ENCODE data around the gene FSTL3. TPM values are rescaled to one million over a fixed set of nuclear protein-coding genes. Genes with fewer than 3 reads are reported as not detected.

FSTL3 gene
- total and polyA plus RNA-seq, 2 of the 13 experiments (the other 11 are each of a cell fraction or from before 2014, with no cell fraction given) = 13.5 to 15.6 TPM

DNA sequence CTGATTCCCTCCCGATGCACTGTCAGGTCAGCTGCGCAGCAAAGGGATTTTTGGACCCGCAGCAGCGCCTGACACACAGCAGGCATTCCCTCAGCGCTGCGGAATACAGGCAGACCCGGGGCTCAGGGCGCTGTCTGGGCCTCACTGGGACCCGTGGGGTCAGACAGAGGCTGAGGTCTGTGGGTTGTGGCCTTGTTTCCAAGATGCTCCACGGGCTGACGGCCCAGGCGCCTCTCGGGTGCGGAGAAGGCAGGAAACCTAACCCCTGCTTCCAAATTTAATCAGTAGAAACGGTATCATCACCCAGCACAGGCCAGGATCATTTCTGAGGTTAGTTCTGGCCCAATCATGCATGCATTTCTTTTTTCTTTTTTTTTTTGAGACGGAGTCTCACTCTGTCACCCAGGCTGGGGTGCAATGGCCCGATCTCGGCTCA is 12.5 kb upstream of the FSTL3 start (continued):
- TF ChIP-seq, protein P1, sequence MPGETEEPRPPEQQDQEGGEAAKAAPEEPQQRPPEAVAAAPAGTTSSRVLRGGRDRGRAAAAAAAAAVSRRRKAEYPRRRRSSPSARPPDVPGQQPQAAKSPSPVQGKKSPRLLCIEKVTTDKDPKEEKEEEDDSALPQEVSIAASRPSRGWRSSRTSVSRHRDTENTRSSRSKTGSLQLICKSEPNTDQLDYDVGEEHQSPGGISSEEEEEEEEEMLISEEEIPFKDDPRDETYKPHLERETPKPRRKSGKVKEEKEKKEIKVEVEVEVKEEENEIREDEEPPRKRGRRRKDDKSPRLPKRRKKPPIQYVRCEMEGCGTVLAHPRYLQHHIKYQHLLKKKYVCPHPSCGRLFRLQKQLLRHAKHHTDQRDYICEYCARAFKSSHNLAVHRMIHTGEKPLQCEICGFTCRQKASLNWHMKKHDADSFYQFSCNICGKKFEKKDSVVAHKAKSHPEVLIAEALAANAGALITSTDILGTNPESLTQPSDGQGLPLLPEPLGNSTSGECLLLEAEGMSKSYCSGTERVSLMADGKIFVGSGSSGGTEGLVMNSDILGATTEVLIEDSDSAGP (CRISPR knock-in tag; IDR thresholded peaks at IDR 0.05; ENCODE audit: borderline replicate concordance) = peak; percentile 43; the same call in 1 of the 2 replicates
- TF ChIP-seq HIVEP1 (CRISPR knock-in tag; IDR thresholded peaks at IDR 0.05) = 0 out of 2 replicates have a peak, but pooled peaks have one; percentile 46
- TF ChIP-seq, protein P2, sequence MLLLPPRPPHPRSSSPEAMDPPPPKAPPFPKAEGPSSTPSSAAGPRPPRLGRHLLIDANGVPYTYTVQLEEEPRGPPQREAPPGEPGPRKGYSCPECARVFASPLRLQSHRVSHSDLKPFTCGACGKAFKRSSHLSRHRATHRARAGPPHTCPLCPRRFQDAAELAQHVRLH (CRISPR knock-in tag; IDR thresholded peaks at IDR 0.05; ENCODE audit: borderline replicate concordance, low read depth) = 0 out of 2 replicates have a peak, but pooled peaks have one; percentile 14
- TF ChIP-seq ZNF20 (CRISPR knock-in tag; IDR thresholded peaks at IDR 0.05) = no peak
- TF ChIP-seq ETV5 (CRISPR knock-in tag; IDR thresholded peaks at IDR 0.05; ENCODE audit: borderline replicate concordance) = no peak
- TF ChIP-seq SAP130 (CRISPR knock-in tag; IDR thresholded peaks at IDR 0.05; ENCODE audit: low read depth) = peak; percentile 56; the same call in 1 of the 2 replicates
- no peak for TF ChIP-seq SOX5 (CRISPR knock-in tag; IDR thresholded peaks at IDR 0.05; ENCODE audit: borderline replicate concordance)
- no peak for TF ChIP-seq PCBP1 (IDR thresholded peaks at IDR 0.05; ENCODE audit: borderline replicate concordance, low read depth, low read length)
- TF ChIP-seq, protein P3, sequence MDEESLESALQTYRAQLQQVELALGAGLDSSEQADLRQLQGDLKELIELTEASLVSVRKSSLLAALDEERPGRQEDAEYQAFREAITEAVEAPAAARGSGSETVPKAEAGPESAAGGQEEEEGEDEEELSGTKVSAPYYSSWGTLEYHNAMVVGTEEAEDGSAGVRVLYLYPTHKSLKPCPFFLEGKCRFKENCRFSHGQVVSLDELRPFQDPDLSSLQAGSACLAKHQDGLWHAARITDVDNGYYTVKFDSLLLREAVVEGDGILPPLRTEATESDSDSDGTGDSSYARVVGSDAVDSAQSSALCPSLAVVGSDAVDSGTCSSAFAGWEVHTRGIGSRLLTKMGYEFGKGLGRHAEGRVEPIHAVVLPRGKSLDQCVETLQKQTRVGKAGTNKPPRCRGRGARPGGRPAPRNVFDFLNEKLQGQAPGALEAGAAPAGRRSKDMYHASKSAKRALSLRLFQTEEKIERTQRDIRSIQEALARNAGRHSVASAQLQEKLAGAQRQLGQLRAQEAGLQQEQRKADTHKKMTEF (CRISPR knock-in tag; IDR thresholded peaks at IDR 0.05) = 0 out of 2 replicates have a peak, but pooled peaks have one; percentile 9
- TF ChIP-seq, protein P4, sequence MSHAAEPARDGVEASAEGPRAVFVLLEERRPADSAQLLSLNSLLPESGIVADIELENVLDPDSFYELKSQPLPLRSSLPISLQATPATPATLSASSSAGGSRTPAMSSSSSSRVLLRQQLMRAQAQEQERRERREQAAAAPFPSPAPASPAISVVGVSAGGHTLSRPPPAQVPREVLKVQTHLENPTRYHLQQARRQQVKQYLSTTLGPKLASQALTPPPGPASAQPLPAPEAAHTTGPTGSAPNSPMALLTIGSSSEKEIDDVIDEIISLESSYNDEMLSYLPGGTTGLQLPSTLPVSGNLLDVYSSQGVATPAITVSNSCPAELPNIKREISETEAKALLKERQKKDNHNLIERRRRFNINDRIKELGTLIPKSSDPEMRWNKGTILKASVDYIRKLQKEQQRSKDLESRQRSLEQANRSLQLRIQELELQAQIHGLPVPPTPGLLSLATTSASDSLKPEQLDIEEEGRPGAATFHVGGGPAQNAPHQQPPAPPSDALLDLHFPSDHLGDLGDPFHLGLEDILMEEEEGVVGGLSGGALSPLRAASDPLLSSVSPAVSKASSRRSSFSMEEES (CRISPR knock-in tag; IDR thresholded peaks at IDR 0.05) = no peak
- TF ChIP-seq WIZ (CRISPR knock-in tag; IDR thresholded peaks at IDR 0.05) = no peak
- no peak for TF ChIP-seq ZNF674 (CRISPR knock-in tag; IDR thresholded peaks at IDR 0.05; ENCODE audit: low read depth)
- 0 out of 2 replicates have a peak, but pooled peaks have one; percentile 30 for TF ChIP-seq RNF2 (conservative IDR thresholded peaks at IDR 0.05; ENCODE audit: low read depth)
- TF ChIP-seq ZNF205 (CRISPR knock-in tag; IDR thresholded peaks at IDR 0.05) = 0 out of 2 replicates have a peak, but pooled peaks have one; percentile 2
- TF ChIP-seq NFKB2 (CRISPR knock-in tag; IDR thresholded peaks at IDR 0.05; ENCODE audit: borderline replicate concordance) = 0 out of 2 replicates have a peak, but pooled peaks have one; percentile 25
- peak; percentile 89 for TF ChIP-seq ZNF292 (CRISPR knock-in tag; IDR thresholded peaks at IDR 0.05; ENCODE audit: borderline replicate concordance, low read depth)
- TF ChIP-seq RBM39 (IDR thresholded peaks at IDR 0.05; ENCODE audit: low read depth, low read length, poor library complexity, severe bottlenecking) = no peak
- 0 out of 2 replicates have a peak, but pooled peaks have one; percentile 4 for TF ChIP-seq YEATS4 (CRISPR knock-in tag; IDR thresholded peaks at IDR 0.05; ENCODE audit: borderline replicate concordance)
- TF ChIP-seq DNMT3B (CRISPR knock-in tag; conservative IDR thresholded peaks at IDR 0.05) = no peak
- no peak for TF ChIP-seq SSRP1 (CRISPR knock-in tag; IDR thresholded peaks at IDR 0.05)
- TF ChIP-seq FOXC1 (CRISPR knock-in tag; IDR thresholded peaks at IDR 0.05; ENCODE audit: borderline replicate concordance) = 0 out of 2 replicates have a peak, but pooled peaks have one; percentile 24
- TF ChIP-seq, protein P5, sequence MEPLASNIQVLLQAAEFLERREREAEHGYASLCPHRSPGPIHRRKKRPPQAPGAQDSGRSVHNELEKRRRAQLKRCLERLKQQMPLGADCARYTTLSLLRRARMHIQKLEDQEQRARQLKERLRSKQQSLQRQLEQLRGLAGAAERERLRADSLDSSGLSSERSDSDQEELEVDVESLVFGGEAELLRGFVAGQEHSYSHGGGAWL (CRISPR knock-in tag; IDR thresholded peaks at IDR 0.05) = no peak
- TF ChIP-seq TCF7L2 (IDR thresholded peaks at IDR 0.05; ENCODE audit: low read depth, low read length) = no peak
- no peak for TF ChIP-seq ZFX (CRISPR knock-in tag; IDR thresholded peaks at IDR 0.05; ENCODE audit: low read depth)
- peak; percentile 96 for TF ChIP-seq ZBTB38 (CRISPR knock-in tag; IDR thresholded peaks at IDR 0.05)
- TF ChIP-seq ZNF572 (CRISPR knock-in tag; IDR thresholded peaks at IDR 0.05) = 0 out of 2 replicates have a peak, but pooled peaks have one; percentile 49

All from HepG2 (cell line).